H9 (cell line): ENCODE results near the gene CDH22. TPM values are rescaled to one million over a fixed set of nuclear protein-coding genes. Genes with fewer than 3 reads are reported as not detected.

Experiments
- DNase-seq: peaks from one replicate; pipeline ENCODE4 v3.0.0-alpha.2; 2017
- H2AFZ ChIP-seq: one replicate; pipeline ENCODE4 v1.6.1; 2013; ENCODE audit warnings: mild to moderate bottlenecking, low read length, control low read depth, moderate library complexity
- H2AK5ac ChIP-seq: 2 replicates; pipeline ENCODE4 v1.6.1; 2013; ENCODE audit warnings: low read length, control low read depth, mixed read lengths; ENCODE audit not compliant: insufficient read length
- H2BK120ac ChIP-seq: one replicate; pipeline ENCODE4 v1.6.1; 2013; ENCODE audit warnings: low read depth, mild to moderate bottlenecking, low read length, control low read depth, inconsistent platforms; ENCODE audit not compliant: poor library complexity, severe bottlenecking
- H2BK12ac ChIP-seq: 2 replicates; pipeline ENCODE4 v1.6.1; 2013; ENCODE audit warnings: low read length, control low read depth, mixed read lengths, low read depth; ENCODE audit not compliant: insufficient read length
- H2BK15ac ChIP-seq: 2 replicates; pipeline ENCODE4 v1.6.1; 2013; ENCODE audit warnings: low read depth, low read length, control low read depth
- H2BK20ac ChIP-seq: one replicate; pipeline ENCODE4 v1.6.1; 2013; ENCODE audit warnings: low read depth, mild to moderate bottlenecking, low read length, control low read depth, inconsistent platforms; ENCODE audit not compliant: poor library complexity, severe bottlenecking
- H2BK5ac ChIP-seq: 2 replicates; pipeline ENCODE4 v1.6.1; 2013; ENCODE audit warnings: low read length, control low read depth, mixed read lengths; ENCODE audit not compliant: insufficient read length
- H3K14ac ChIP-seq: 2 replicates; pipeline ENCODE4 v1.6.1; 2013; ENCODE audit warnings: low read length, control low read depth; ENCODE audit not compliant: insufficient read depth
- H3K18ac ChIP-seq: 2 replicates; pipeline ENCODE4 v1.6.1; 2013; ENCODE audit warnings: low read depth, mild to moderate bottlenecking, mixed read lengths, low read length, control low read depth; ENCODE audit not compliant: insufficient read length
- H3K23ac ChIP-seq: 2 replicates; pipeline ENCODE4 v1.6.1; 2013; ENCODE audit warnings: low read length, control low read depth, mixed read lengths, low read depth; ENCODE audit not compliant: insufficient read length
- H3K23me2 ChIP-seq: 2 replicates; pipeline ENCODE4 v1.6.1; 2013; ENCODE audit warnings: low read depth, mild to moderate bottlenecking, mixed read lengths, low read length, control low read depth; ENCODE audit not compliant: insufficient read length, poor library complexity, severe bottlenecking
- H3K27ac ChIP-seq: 2 replicates; pipeline ENCODE4 v1.5.1; 2013; ENCODE audit warnings: low read length, control low read depth, mixed read lengths, low read depth; ENCODE audit not compliant: insufficient read length
- H3K27me3 ChIP-seq: 2 replicates; pipeline ENCODE4 v1.6.1; 2013; ENCODE audit warnings: low read length, control low read depth, inconsistent platforms; ENCODE audit not compliant: insufficient read depth
- H3K4ac ChIP-seq: 2 replicates; pipeline ENCODE4 v1.6.1; 2013; ENCODE audit warnings: low read depth, mild to moderate bottlenecking, control low read depth, inconsistent platforms, low read length, moderate library complexity
- H3K4me1 ChIP-seq: 2 replicates; pipeline ENCODE4 v1.6.1; 2013; ENCODE audit warnings: low read length, control low read depth, inconsistent platforms; ENCODE audit not compliant: insufficient read depth
- H3K4me2 ChIP-seq: 2 replicates; pipeline ENCODE4 v1.6.1; 2013; ENCODE audit warnings: low read length, control low read depth, mixed read lengths; ENCODE audit not compliant: insufficient read length, insufficient read depth
- H3K56ac ChIP-seq: 2 replicates; pipeline ENCODE4 v1.6.1; 2013; ENCODE audit warnings: low read depth, mild to moderate bottlenecking, mixed read lengths, low read length, control low read depth; ENCODE audit not compliant: insufficient read length
- H3K79me1 ChIP-seq: 2 replicates; pipeline ENCODE4 v1.6.1; 2013; ENCODE audit warnings: low read depth, mild to moderate bottlenecking, moderate library complexity, low read length, control low read depth, inconsistent platforms; ENCODE audit not compliant: insufficient read depth, poor library complexity, severe bottlenecking
- H3K79me2 ChIP-seq: 2 replicates; pipeline ENCODE4 v1.6.1; 2013; ENCODE audit warnings: low read length, control low read depth, inconsistent platforms; ENCODE audit not compliant: insufficient read depth
- H3K9ac ChIP-seq: 2 replicates; pipeline ENCODE4 v1.6.1; 2013; ENCODE audit warnings: low read length, control low read depth, mixed read lengths; ENCODE audit not compliant: insufficient read length; ENCODE audit errors: extremely low read depth
- H3K9me3 ChIP-seq: one replicate; pipeline ENCODE4 v1.6.1; 2013; ENCODE audit warnings: low read depth, low read length, inconsistent platforms; ENCODE audit not compliant: control insufficient read depth
- H3T11ph ChIP-seq: one replicate; pipeline ENCODE4 v1.6.1; 2013; ENCODE audit warnings: mild to moderate bottlenecking, low read length, control low read depth, inconsistent platforms
- H4K20me1 ChIP-seq: one replicate; pipeline ENCODE4 v1.6.1; 2013; ENCODE audit not compliant: control insufficient read depth, insufficient read length, insufficient read depth
- H4K5ac ChIP-seq: 2 replicates; pipeline ENCODE4 v1.6.1; 2013; ENCODE audit warnings: low read depth, mild to moderate bottlenecking, mixed read lengths, low read length, control low read depth; ENCODE audit not compliant: insufficient read length
- H4K8ac ChIP-seq: replicated peaks from 2 replicates; pipeline ENCODE4 v1.6.1; 2013; ENCODE audit warnings: low read length, control low read depth, mixed read lengths, low read depth; ENCODE audit not compliant: insufficient read length
- H4K91ac ChIP-seq: 2 replicates; pipeline ENCODE4 v1.6.1; 2013; ENCODE audit warnings: low read depth, mild to moderate bottlenecking, moderate library complexity, mixed read lengths, low read length, control low read depth; ENCODE audit not compliant: insufficient read length
- H3K27ac Mint-ChIP-seq, 3 experiments: 2 replicates in 2 of 3; 3 replicates in 1 of 3; pipeline ENCODE4 v1.8.0; 2020 to 2021; ENCODE audit warnings: mixed read lengths in 3 of 3, mild to moderate bottlenecking in 1 of 3, moderate library complexity in 1 of 3
- H3K27me3 Mint-ChIP-seq: 2 replicates; pipeline ENCODE4 v1.8.0; 2021; ENCODE audit warnings: low read depth, mild to moderate bottlenecking, moderate library complexity, mixed read lengths
- H3K36me3 Mint-ChIP-seq, 3 experiments: 2 replicates in 2 of 3; 3 replicates in 1 of 3; pipeline ENCODE4 v1.8.0; 2020 to 2021; ENCODE audit warnings: low read depth in 3 of 3, mixed read lengths in 3 of 3; ENCODE audit not compliant: insufficient read depth in 1 of 3
- H3K4me1 Mint-ChIP-seq, 2 experiments: 2 replicates each; pipeline ENCODE4 v1.8.0; 2020; ENCODE audit warnings: mixed read lengths in 2 of 2
- H3K4me3 Mint-ChIP-seq, 2 experiments: 2 replicates in 1 of 2; 3 replicates in 1 of 2; pipeline ENCODE4 v1.8.0; 2020 to 2021; ENCODE audit warnings: mild to moderate bottlenecking in 2 of 2, mixed read lengths in 2 of 2, moderate library complexity in 1 of 2
- H3K9me3 Mint-ChIP-seq, 2 experiments: 2 replicates in 1 of 2; 3 replicates in 1 of 2; pipeline ENCODE4 v1.8.0; 2020; ENCODE audit warnings: mild to moderate bottlenecking in 2 of 2, mixed read lengths in 2 of 2, moderate library complexity in 1 of 2
- WGBS: extraction: QIAGEN DNeasy Blood & Tissue Kit; methylation state at CpG from one replicate; pipeline ENCODE4 v1.1.7; 2013; ENCODE audit warnings: missing lambda C conversion rate, low lambda C conversion rate, mixed read lengths; ENCODE audit not compliant: insufficient read length; ENCODE audit errors: extremely low coverage; 5-methylcytosine and 5-hydroxymethylcytosine counted together
- total RNA-seq: library from RNA; stranded (reverse); gene quantifications from 2 replicates; pipeline ENCODE4 v1.2.1, GENCODE V29; 2021
- TF ChIP-seq, protein P1 (sequence below): fragments of 200-600 bp; sonication (generic); conservative IDR thresholded peaks from 3 replicates; pipeline ENCODE4 v1.8.0; 2021; ENCODE audit warnings: antibody characterized with exemption, mild to moderate bottlenecking

CDH22 gene
- total RNA-seq, 1 experiment from 2014 or later: not detected

- Mint-ChIP-seq H3K27me3 (peaks cover 40% of the 10 kb centered on the region), H3K4me1 (peaks cover 12 to 21% of the 10 kb centered on the region in 2 experiments), H3K4me3 (no peak overlapping the region), H3K27ac (no peak overlapping the region), H3K36me3 (no peaks in the 10 kb centered on the region), H3K9me3 (no peaks in the 10 kb centered on the region)
- TF ChIP-seq, protein P1, sequence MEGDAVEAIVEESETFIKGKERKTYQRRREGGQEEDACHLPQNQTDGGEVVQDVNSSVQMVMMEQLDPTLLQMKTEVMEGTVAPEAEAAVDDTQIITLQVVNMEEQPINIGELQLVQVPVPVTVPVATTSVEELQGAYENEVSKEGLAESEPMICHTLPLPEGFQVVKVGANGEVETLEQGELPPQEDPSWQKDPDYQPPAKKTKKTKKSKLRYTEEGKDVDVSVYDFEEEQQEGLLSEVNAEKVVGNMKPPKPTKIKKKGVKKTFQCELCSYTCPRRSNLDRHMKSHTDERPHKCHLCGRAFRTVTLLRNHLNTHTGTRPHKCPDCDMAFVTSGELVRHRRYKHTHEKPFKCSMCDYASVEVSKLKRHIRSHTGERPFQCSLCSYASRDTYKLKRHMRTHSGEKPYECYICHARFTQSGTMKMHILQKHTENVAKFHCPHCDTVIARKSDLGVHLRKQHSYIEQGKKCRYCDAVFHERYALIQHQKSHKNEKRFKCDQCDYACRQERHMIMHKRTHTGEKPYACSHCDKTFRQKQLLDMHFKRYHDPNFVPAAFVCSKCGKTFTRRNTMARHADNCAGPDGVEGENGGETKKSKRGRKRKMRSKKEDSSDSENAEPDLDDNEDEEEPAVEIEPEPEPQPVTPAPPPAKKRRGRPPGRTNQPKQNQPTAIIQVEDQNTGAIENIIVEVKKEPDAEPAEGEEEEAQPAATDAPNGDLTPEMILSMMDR: no peak
- Histone ChIP-seq H3K4me2 (no peak overlapping the region), H3K14ac (no peak overlapping the region), H3K4me1 (peaks cover 6% of the 10 kb centered on the region; the same call in 1 of the 2 replicates), H2BK5ac (no peak overlapping the region), H3K23me2 (no peaks in the 10 kb centered on the region), H3K9ac (no peak overlapping the region), H3K4ac (no peak overlapping the region), H2BK12ac (no peak overlapping the region), H2BK20ac (no peak overlapping the region), H4K91ac (no peak overlapping the region), H3T11ph (no peak overlapping the region), H4K20me1 (no peaks in the 10 kb centered on the region), H2AFZ (no peak overlapping the region), H4K8ac (no peak overlapping the region), H3K18ac (no peak overlapping the region), H3K79me1 (no peaks in the 10 kb centered on the region), H3K23ac (no peak overlapping the region), H2AK5ac (no peak overlapping the region), H4K5ac (no peak overlapping the region), H2BK120ac (no peak overlapping the region), H3K27me3 (no peaks in the 10 kb centered on the region), H3K27ac (no peak overlapping the region), H3K9me3 (no peaks in the 10 kb centered on the region), H2BK15ac (no peak overlapping the region), H3K56ac (no peak overlapping the region), H3K79me2 (no peaks in the 10 kb centered on the region)
- no peak for DNase-seq
- no CpG with 5 or more reads among the region's 9 CpGs for WGBS
Measured at GRCh38 chr20:46243707-46244628, 64.3 kb downstream of the CDH22 start.
